ENCODE data around the gene LMX1A.

The LMX1A gene

DNA sequence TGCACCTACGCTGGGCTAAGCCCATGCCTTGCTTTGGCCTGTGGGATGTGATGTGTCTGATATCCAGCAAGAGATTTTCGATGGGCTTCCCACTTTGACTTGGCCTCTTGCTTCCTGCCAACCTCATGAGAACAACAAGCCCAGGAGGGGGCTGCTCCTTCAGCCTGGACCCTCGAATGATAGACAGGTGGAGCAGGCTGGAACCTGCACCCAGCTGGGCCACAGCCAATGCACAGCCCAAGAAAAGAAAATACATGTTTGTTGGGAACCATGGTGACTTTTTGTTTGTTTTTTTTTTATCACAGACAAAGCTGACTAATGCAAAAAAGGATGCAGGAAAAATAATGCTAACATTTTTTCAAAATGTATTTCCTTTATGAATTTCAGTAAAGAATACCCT lies 144.3 kb downstream of the LMX1A start:
- DNase-seq = no peak

DNA sequence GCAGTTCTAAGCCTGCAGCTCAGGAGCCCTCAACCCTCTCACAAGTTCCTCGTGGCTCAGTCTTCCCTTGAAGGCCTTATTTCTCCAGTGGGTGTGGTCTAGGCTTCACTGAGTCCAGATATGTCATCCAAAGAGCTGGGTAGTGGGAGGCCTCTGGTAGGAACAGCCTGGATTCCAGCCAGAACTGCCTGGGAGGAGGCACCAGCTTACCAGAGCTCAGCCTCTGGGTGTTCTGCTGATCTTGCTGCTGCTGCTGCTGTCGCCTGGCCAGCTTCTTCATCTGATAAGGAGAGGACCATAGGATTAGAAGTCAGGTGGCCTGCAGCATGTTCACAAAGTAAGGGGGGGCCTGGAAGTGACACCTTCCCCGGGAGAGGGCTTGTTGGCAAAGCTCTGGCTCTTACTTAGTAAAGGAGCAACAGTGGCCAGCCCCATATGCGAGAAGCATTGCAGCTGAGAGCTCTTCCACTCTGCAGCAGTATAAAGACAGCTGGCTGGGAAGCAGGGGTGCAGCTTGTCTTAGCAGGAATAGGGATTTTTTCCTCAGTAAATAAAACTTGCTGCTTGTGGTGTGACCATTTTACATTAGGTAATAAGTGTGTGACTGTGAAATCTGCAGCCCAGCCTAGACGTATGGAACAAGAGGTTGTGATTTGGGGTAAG lies 148.5 kb downstream of the LMX1A start:
- no peak for DNase-seq

DNA sequence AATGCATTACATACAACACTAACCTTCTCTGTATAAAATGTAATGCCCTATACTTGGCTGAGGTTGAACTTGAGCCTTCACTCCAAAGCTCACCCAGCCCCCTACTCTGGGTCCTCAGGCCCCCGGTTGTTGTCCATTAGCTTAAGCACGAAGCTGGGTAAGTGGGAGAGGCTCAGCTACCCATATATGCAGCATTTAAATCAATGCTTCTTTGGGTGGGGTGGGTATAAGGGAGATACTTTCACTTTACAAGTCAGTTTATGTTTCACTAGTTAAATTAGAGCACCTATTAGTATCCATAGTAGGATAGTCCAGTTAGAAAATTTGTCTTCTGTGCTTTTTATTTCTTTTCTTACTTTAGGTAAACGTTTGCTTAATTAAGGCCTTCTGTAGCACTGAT lies 151.4 kb downstream of the LMX1A start:
- no peak for DNase-seq

DNA sequence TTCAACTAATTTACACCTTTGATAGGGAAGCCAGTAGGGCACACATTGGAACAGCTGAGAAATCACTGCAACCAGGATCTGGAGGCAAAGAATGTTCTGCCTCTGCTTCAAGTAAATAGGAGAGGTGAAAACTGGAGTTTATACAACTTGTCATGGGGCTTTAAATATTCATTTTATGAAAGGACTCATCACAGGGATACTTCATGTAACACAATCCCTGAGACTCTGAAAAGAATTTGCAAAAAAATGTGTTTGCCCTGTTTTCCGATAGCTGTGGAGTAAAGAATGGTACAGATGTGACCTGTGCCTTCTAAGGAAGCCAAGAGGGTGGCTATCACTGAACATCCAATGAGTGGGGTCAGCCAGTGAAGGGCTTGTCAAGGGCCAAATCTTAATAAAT lies 152.0 kb downstream of the LMX1A start:
- DNase-seq = no peak

DNA sequence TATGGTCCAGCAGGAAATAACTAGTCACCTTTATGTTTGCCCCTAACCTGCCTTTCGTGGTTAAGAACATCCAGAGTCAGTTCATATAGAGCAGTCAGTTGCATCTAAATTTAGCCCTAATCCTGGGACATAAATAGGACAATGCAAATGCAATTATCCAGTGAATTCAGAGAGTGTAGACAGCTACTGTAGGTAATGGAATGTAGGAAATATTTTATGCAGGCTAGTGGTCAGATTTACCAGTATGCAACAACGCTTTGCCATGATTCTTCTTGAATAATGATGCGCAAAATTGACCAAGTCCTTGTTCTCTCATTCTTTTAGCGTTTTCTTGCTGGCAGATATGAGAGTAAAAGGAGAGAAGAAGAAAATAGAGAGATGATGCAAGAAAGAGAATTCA lies 165.4 kb downstream of the LMX1A start:
- DNase-seq = no peak

DNA sequence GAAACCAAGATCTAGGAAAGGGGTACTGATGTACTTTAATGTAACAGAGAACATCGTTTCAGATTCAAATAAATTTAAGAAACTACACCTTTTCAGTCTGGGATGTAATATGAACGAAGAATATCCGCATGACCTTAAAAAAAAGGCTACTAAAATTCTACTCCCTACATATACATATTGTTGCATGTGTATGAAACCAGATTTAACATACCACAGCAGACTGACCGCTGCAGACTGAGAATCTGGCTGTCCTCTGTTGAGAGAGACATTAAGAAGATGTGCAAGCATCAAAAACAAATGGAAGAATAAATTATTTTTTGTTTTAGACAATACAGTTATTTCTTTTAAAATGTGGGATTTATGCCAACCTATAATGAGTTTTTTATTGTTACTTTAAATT lies 166.6 kb downstream of the LMX1A start:
- no peak for DNase-seq

DNA sequence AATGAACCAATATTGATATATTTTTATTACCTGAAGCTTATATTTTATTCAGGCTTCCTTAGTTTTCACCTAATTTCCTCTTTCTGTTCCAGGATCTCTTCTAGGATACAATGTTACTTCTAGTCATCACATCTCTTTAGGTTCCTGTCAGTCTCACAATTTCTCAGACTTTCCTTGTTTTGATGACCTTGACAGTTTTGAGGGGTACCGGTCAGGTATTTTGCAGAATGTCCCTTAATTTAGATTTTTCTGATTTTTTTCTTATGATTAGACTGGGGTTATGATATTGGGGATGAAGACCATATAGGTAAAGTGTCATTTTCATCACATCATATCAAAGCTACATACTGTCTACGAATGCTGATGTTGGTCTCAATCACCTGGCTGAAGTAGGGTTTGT lies 167.5 kb downstream of the LMX1A start:
- DNase-seq = no peak

DNA sequence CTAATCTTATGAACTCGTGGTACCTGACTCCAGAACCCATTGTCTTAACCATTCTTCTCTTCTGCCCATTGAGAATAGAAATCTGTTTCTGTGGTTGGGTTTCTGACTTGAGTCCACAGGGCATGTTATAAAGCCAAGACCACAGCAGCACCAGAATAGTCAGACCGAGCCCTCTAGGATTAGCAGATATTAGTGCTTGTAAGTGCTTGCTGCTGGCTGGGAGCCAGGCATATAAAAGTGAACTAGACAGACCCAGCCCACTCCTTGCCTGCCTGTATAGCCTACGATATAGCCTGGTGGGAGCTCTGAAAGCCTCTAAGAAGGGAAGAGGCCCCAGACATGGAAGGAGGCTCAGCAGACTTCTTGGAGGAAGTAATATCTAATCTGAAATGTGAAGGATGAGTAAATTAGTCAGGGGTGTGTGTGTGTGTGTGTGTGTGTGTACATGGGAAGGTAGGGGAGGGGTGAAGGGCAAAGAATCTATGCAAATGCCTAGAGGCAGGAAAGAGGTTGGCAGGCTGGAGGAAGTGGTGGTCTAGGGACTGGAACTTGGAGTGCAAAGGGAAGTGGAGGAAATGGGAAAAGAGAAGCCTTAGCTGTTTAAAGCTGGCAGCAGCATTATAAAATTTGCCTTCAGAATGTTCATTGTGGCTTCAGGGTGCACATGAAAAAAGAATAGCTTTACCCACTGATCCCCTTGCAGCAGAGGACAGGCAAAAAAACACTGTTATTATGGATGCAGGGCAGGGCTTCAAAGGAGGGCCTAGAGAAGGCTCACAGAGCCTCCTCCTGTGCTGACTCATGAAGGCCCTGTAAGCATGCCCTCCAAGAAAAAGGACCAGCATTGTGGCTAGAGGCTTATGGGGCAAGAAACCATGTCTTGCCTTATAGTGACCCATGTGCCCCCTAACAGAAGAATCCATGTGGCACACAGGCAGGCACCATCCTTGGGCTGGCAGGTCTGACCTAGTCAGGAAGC lies 169.2 kb downstream of the LMX1A start:
- no peak for DNase-seq

DNA sequence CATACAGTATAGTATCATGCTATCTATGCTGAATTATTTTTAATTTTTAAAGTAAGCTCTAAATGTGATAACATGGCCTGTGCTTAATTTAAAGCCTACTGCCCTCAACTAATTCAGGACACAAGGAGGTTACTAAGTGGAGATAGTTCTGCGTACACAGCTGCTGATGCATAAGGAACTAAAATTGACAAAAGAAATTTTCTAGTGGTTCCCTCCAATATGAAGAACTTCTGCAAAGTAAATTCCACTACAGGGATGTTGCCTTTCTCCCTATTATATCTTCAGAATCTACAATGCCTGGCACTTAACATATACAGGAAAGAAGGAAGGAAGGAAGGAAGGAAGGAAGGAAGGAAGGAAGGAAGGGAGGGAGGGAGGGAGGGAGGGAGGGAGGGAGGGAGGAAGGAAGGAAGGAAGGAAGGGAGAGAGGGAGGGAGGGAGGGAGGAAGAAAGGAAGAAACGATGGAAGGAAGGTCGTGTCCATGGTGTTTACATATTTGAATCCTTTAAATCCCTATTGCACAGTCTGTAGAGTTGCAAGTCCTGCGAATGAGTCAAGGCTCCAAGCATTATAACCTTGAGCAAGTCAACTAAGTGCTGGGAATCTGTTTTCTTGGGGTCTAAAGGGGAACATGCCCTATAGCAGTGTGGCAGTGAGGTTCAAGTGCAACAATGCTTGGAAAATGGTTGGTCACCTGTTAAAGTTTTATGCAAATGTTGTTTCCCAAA lies 171.2 kb downstream of the LMX1A start:
- DNase-seq = no peak

DNA sequence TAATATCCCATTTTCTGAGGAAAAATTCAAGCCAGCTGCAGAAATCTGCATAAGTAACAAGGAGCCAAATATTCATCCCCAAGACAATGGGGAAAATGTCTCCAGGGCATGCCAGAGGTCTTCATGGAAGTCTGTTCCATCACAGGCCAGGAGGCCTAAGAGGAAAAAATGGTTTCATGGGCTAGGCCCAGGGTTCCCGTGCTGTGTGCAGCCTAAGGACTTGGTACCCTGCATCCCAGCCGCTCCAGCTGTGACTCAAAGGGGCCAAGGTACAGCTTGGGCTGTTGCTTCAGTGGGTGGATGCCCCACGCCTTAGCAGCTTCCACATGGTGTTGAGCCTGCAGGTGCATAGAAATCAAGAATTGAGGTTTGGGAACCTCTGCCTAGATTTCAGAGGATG lies 173.5 kb downstream of the LMX1A start:
- DNase-seq = no peak

DNA sequence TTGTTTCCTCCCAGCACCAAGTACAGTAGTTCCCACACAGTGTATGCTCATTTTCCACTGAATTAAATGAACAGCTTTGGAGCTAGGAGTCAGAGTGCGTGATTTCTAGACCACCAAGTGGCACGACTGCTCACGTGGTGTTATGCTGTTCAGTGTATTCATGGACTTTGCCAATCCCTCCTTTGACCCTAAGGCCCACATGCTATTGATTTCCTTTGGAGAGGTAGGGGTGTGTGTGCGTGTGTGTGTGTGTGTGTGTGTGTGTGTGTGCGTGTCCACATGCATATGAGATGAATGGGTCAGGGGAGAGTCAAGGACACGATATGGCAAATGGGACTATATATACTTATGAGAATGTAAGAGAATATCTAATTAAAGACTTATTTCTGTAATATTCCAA lies 177.2 kb downstream of the LMX1A start:
- no peak for DNase-seq

DNA sequence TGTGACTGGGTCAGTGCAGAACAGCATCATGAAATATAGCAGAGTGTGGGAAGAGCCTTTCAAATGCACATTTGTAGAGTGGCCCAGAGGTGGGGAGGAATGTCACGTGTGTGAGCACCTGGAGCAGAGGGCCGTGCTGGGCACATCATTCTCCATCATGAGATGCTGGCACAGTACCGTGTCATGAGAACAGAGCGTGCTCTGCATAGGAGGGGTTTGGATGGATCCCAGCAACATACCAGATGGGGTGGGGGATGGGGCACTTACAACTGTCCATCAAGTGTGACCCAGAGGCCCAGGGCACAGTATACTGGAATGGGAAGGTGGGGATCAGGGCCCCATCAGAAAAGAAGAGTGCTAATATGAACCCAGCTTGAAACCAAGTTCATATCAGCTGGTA lies 182.0 kb downstream of the LMX1A start:
- DNase-seq = no peak

DNA sequence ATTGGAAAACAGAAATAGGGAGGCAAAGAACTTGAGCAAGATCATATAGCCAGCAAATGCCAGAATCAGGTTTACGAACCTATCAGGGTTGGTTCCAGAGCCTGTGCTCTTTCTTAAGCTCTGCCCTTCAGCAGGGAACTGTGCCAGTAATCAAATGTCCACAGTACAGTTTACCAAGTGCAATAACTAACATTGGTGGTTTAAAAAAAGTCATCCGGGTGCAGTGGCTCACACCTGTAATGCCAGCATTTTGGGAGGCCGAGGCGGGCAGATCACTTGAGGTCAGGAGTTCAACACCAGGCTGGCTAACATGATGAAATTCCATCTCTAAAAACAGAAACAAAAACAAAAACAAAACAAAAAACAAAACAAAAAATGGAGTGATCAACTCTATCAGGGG lies 182.7 kb downstream of the LMX1A start:
- no peak for DNase-seq

DNA sequence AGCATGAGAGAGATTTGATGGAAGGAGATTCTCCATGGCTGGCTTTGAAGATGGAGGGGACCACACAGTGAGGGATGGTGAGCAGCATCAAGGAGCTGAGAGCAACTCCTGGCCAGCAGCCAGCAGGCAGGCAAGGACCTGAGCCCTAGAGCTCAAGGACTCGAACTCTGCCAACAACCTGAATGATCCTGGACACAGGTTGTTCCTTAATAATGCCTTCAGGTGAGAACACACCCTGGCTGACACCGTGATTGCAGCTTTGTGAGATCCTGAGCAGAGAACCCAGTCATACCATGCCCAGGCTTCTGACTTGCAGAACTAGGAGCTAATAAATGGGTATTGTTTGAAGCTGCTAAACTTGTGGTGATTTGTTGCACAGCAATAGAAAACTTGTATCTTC lies 183.1 kb downstream of the LMX1A start:
- no peak for DNase-seq

DNA sequence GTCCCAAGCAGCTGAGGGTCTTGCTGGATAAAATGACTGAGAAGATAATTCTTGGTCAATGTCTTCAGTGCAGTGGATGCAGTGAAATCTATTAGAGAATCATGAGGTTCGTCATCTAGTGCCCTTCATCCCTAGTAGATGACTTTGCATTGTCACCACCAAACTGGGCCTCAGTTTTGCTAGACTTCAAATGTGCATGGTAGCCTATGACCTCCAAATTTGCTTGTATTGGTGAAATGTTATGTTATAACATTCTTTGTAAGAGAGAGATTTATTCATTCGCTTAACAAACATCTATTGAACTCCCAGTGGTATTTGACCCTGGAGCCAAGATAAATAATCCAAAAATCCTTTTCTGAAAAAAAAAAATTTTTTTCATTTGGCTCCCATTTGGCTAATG lies 183.8 kb downstream of the LMX1A start:
- no peak for DNase-seq

DNA sequence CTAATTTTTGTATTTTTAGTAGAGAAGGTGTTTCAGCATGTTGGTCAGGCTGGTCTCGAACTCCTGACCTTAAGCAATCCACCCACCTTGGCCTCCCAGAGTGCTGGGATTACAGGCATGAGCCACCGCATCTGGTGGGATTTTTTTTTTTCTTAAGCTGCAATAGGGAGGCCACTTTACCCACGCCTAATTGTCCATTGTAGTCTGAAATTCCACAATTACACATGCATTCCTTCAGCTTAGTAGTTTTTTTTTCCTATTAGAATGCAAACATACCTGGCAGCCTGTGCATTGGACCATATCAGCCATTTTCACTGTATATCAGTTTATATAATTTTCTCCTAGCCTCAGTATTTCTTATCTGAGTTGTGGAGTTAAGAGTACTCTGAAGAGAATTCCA lies 186.8 kb downstream of the LMX1A start:
- no peak for DNase-seq

DNA sequence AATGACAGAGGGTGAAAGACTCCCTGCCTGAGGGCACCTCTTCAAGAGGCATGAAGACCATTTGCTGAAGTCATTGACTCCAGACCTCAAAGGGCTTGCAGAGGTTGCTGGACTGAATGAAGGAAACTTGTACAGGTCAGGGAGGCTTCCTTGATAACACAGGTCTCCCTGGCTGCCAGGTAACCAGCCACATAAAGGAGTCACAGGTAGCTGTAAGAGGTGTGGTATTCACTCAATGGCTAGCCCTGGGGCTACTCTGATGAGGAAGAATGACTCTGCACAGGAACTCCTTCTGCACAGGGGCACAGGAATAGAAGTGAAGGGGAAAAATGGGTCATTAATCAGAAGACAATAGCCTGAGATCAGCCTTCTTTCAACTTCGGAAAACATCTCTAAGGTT lies 187.5 kb downstream of the LMX1A start:
- no peak for DNase-seq

DNA sequence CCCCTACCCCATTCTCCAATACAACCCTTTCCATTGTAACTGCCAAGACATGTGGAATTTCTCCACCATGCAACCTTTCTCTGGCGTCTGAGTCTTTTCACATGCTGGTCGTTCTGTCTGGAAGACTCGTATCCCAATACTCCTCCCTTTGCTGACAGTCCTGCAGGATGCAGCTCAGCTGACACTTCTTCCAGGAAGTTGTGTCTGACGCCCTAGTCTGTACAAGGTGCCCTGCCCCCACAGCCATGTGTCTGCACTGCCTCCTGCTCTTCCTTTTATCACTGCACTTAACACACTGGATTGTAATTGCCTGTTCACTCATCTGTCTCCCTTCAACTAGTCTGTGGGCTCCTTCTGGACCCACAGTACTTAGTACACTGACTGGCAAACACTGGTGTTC lies 188.0 kb downstream of the LMX1A start:
- DNase-seq = no peak

DNA sequence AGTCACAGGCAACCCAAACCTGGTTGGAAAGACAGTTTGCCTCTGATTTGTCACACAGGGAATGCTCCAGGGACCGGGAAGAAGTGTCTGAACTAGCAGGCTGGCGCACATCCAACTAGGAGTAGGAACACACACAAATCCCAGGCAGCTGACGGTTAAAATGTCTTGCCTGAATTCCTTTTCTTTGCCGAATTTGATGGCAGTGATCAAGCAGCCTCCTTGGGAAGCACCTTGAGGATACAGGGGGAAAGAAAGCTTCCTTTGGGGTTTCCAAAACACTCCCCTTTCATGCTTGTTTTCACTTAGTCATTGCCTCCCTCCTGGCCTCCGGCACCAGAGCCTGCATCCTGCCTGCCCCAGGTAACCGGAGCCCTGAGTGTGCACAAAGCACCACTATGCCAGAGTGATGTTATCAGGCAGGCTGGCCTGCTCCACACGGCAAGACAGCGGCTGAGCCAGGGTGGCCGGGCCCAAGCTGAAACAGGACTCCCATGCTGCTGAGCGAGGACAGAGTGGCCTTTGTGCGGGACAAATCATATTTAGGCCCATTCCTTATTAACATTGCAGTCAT lies 193.8 kb downstream of the LMX1A start:
- DNase-seq = no peak

DNA sequence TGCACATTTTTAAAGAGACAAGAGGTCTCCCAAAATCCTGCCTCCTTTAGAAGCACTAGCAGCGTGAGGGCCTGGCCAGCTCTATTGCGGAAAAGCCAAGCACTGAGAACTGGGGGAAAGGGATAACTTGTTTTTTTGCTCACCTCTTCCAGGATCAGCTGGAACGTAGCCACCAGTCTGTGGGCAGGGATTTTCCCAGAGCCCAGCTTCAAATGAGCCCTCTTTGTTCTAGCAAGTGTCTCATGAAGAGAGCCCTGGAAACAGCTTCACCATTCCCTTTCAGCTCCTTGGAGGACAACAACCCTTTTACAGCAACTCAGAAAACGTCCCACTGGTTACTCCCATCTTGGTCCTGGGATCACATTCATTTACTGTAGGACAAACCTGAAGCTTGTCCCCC lies 195.4 kb downstream of the LMX1A start:
- no peak for DNase-seq

DNA sequence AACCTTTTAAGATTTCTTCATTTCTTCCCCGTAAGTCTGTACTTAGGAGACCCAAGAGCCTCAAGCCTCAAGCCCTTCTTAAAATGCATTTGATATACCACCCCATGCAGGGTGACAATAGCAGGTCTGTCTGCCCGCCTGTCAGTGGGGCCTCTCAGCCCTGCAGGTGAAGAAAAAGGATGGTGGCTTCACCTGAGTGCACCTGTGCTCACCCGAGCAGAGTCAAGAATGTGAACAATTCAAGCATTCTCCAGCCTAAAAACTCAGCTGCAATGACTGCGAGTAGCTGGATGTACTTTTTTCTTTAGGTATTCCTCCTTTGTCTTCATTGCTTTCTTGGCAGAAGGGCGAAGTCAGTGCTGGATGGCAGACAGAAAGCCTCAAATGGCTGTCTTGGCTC lies 203.3 kb downstream of the LMX1A start:
- no peak for DNase-seq

DNA sequence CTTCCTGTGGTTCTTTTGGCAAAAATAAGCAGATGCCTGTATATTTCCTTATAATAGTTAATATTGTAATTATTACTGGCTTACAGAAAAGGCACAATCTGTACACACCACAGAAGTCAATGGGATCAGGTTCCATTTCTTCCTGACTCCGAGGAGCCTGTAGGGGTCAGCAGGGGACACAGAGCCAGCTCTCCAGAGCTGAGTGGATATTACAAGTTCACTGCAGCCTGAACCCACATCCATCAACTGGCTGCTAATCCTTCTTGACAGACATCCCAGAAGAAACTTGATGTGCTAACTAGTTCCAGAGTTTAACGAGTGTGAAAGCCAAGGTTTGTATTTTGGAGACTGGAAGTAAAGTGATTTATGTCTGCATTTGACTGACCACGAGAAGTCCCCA lies 203.8 kb downstream of the LMX1A start:
- no peak for DNase-seq

DNA sequence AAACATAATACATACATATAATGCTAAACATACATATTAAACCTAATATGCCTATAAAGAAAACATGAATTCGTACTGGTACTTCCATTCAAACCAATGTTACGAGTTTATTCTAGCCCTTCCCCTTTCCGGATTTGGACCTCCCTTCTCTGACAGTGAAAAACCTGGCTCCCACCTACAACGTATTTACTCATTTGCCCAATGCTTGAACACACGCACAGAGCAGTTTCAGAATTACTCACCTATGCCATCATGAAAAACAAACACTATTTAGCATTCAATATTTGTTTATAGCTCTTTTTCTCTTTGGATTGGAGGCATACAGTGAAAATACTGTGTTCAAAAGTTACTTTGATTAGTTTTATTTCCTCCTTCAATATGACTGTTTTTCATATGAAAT lies 204.4 kb downstream of the LMX1A start:
- no peak for DNase-seq
